OCI-LY7 (cell line): ENCODE data around the gene ABCD2. TPM values are rescaled to one million over a fixed set of nuclear protein-coding genes. Genes with fewer than 3 reads are reported as not detected.

Source experiments
- BruUV-seq: library from RNA; stranded (reverse); fragments of 400-500 nt; replicated peaks from 2 replicates; lab custom pipeline; 2021; lab: Mats Ljungman, UMichigan
- CTCF ChIA-PET: fragments of 300-600 bp; sonication (Branson Sonifier 250); formaldehyde crosslinking; loops from one replicate; lab custom pipeline; 2022; ENCODE audit warnings: antibody characterized with exemption; ENCODE audit not compliant: unreplicated experiment; lab: Charles Lee
- POLR2A ChIA-PET: fragments of 300-600 bp; sonication (Branson Sonifier 250); formaldehyde crosslinking; loops from one replicate; lab custom pipeline; 2022; ENCODE audit warnings: antibody characterized with exemption; lab: Charles Lee
- DNase-seq: peaks from one replicate; pipeline ENCODE4 v3.0.0-alpha.2; 2015; ENCODE audit warnings: low spot score
- H2AFZ ChIP-seq: fragments of 200-600 bp; sonication (generic), shearing (Covaris generic); 2 replicates; pipeline ENCODE4 v1.6.1; 2014; ENCODE audit warnings: mild to moderate bottlenecking, antibody characterized with exemption, low read length, moderate library complexity
- H3K27ac ChIP-seq: fragments of 200-600 bp; sonication (generic); 2 replicates; pipeline ENCODE4 v1.5.1; 2014; ENCODE audit warnings: mixed run types, low read depth, mild to moderate bottlenecking, moderate library complexity, low read length, inconsistent platforms; ENCODE audit not compliant: poor library complexity, severe bottlenecking
- H3K36me3 ChIP-seq: fragments of 200-600 bp; sonication (generic); 2 replicates; pipeline ENCODE4 v1.6.1; 2014; ENCODE audit warnings: mild to moderate bottlenecking, antibody characterized with exemption, low read length, moderate library complexity, mixed read lengths; ENCODE audit not compliant: insufficient read depth
- H3K4me1 ChIP-seq: fragments of 200-600 bp; sonication (generic); 2 replicates; pipeline ENCODE4 v1.5.1; 2014; ENCODE audit warnings: mild to moderate bottlenecking, low read length; ENCODE audit not compliant: insufficient read depth, poor library complexity, severe bottlenecking
- H3K4me2 ChIP-seq: fragments of 200-600 bp; sonication (generic); 2 replicates; pipeline ENCODE4 v1.6.1; 2014; ENCODE audit warnings: mild to moderate bottlenecking, low read length
- H3K4me3 ChIP-seq: fragments of 200-600 bp; sonication (generic); 2 replicates; pipeline ENCODE4 v1.5.1; 2014; ENCODE audit warnings: mild to moderate bottlenecking, low read depth, low read length; ENCODE audit not compliant: poor library complexity, severe bottlenecking
- H3K79me2 ChIP-seq: fragments of 200-600 bp; sonication (generic); 2 replicates; pipeline ENCODE4 v1.6.1; 2016; ENCODE audit warnings: low read depth, mild to moderate bottlenecking, low read length, moderate library complexity, mixed read lengths; ENCODE audit not compliant: insufficient read depth
- H3K9me2 ChIP-seq: fragments of 200-600 bp; sonication (generic); 2 replicates; pipeline ENCODE4 v1.6.1; 2016; ENCODE audit warnings: mild to moderate bottlenecking, low read length, mixed read lengths; ENCODE audit not compliant: insufficient read depth
- H3K9me3 ChIP-seq: fragments of 200-600 bp; sonication (generic); 2 replicates; pipeline ENCODE4 v1.6.1; 2014; ENCODE audit warnings: mild to moderate bottlenecking, mixed run types, low read length, mixed read lengths
- H4K20me1 ChIP-seq: fragments of 200-600 bp; sonication (generic); 2 replicates; pipeline ENCODE4 v1.6.1; 2014; ENCODE audit warnings: mild to moderate bottlenecking, antibody characterized with exemption, low read length, moderate library complexity, mixed read lengths; ENCODE audit not compliant: insufficient read depth
- CTCF ChIP-seq: fragments of 200-600 bp; sonication (generic); conservative IDR thresholded peaks from 2 replicates; pipeline ENCODE4 v1.5.1; 2014; ENCODE audit warnings: mild to moderate bottlenecking, antibody characterized with exemption, low read length, moderate library complexity, mixed read lengths
- EZH2phosphoT487 ChIP-seq: fragments of 200-600 bp; sonication (generic); IDR thresholded peaks from 2 replicates; pipeline ENCODE4 v1.6.1; 2018; ENCODE audit warnings: low read depth, borderline replicate concordance, mild to moderate bottlenecking, mixed run types, antibody characterized with exemption, low read length, moderate library complexity, mixed read lengths
- intact Hi-C: fragments of 100-400 bp; cut with micrococcal nuclease; formaldehyde crosslinking; loops from one replicate; pipeline ENCODE4 v1.10.0; 2022; ENCODE audit not compliant: unreplicated experiment
- total RNA-seq, 2 experiments: library from RNA; depleted of rRNA in 1 of 2; stranded (reverse); fragments of >200 nt in 1 of 2; shearing (Covaris generic) in 1 of 2; gene quantifications; 2 replicates each; pipeline ENCODE4 v1.2.3, GENCODE V29; 2014 to 2022

ABCD2 gene
- total RNA-seq, 2 experiments from 2014 or later = 1.5 to 2.4 TPM

DNA sequence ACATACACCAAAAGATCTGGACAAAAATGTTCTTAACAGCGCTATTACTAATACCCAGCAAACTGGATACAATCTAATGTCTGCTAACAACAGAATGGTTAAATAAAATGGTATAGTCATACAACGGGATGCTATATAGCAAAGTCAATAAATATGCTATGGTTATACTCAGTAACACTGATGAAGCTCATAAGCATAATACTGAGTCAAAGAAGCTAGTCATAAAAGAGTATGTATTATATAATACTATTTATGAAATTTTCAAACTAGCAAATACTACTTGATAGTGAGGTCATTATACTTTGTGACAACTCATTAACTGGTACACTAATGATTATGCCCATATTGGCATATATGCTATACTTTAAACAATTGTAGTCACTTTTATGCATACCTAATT is 7.4 kb downstream of the ABCD2 start:
- CTCF ChIA-PET = no interaction called here
- POLR2A ChIA-PET = interaction anchor here (0.5 to 1.0 kb wide), 4 partner anchors 8 to 1992 kb away, joined by 3 to 7 read pairs (median 4); no protein-coding TSS in a partner anchor
- H4K20me1 ChIP-seq = no peaks in the 10 kb centered on the region
- intact Hi-C loops = loop anchor here (10.0 kb wide), 1 partner anchor 613 kb away; the partner anchor contains the start of gene LRRK2
- no peak overlapping the region for H2AFZ ChIP-seq
- no peaks in the 10 kb centered on the region for H3K9me2 ChIP-seq
- H3K36me3 ChIP-seq = no peaks in the 10 kb centered on the region
- DNase-seq = no peak
- H3K79me2 ChIP-seq = peaks cover 12% of the 10 kb centered on the region; the same call in 1 of the 2 replicates
- H3K9me3 ChIP-seq = no peaks in the 10 kb centered on the region
- H3K4me3 ChIP-seq = no peak overlapping the region
- peaks cover 14% of the 10 kb centered on the region for H3K4me1 ChIP-seq
- H3K27ac ChIP-seq = no peak overlapping the region
- BruUV-seq = no TSS peak
- TF ChIP-seq CTCF (no peak), EZH2phosphoT487 (no peak)
- no peak overlapping the region for H3K4me2 ChIP-seq

DNA sequence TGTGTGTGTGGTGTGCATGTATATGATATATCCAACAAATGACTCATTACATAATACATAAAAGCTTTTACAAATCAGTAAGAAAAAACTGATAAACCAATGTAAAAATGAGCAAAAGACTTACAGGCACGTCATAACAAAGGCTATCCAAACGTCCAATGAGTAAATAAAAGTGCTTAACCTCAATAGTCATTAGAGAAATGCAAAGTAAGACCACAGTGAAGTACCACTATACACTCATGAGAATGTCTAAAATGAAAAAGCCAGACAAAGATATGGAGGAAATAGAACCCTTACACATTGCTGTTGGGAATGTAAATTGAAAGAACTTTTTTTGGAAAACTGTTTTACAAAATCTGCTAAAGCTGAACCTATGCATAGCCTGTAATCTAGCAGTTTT is 7.8 kb downstream of the ABCD2 start:
- H3K27ac ChIP-seq = no peak overlapping the region
- H3K4me3 ChIP-seq = no peak overlapping the region
- ChIA-PET CTCF (no interaction called here), POLR2A (interaction anchor here (1.0 kb wide), 1 partner anchor 15 kb away, joined by 3 read pairs; no protein-coding TSS in a partner anchor)
- no peaks in the 10 kb centered on the region for H4K20me1 ChIP-seq
- no peak overlapping the region for H2AFZ ChIP-seq
- TF ChIP-seq EZH2phosphoT487 = no peak
- TF ChIP-seq CTCF = no peak
- H3K4me2 ChIP-seq = no peak overlapping the region
- H3K79me2 ChIP-seq = peaks cover 8% of the 10 kb centered on the region; the same call in 1 of the 2 replicates
- H3K4me1 ChIP-seq = peaks cover 14% of the 10 kb centered on the region
- no peaks in the 10 kb centered on the region for H3K36me3 ChIP-seq
- intact Hi-C loops = loop anchor here (10.0 kb wide), 1 partner anchor 613 kb away; the partner anchor contains the start of gene LRRK2
- DNase-seq = no peak
- H3K9me2 ChIP-seq = no peaks in the 10 kb centered on the region
- BruUV-seq = no TSS peak
- no peaks in the 10 kb centered on the region for H3K9me3 ChIP-seq

DNA sequence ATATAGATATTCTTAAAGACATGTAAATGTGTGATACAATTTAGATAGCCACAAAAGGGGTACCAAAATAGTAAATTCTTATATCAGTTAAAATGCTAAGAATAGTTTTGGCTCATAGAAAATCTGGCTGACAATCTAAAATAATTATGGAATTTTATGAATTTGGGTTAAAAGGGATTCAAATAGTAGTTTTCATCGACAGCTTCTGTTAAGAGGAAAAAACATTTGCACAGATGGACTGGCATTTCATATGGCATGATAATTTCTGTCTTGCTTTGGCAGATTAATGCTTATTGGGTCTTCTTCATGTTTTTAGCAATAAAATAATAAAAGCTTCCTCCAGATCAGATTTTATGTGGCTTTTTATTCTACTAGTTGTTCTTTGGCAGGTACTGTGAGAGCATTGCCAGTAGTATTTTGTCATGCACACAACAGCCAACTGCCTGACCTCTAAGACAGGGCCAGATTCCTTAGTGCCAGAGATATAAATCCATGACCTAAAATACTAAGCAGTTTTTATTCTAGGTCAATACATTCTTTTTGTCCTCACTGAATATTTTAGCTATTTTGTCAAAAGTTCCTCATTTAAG is 9.1 kb downstream of the ABCD2 start:
- H3K79me2 ChIP-seq = 0 out of 2 replicates have a peak, but pooled peaks cover 7% of the 10 kb centered on the region
- no peak overlapping the region for H2AFZ ChIP-seq
- POLR2A ChIA-PET = interaction anchor here (0.9 to 1.2 kb wide), 3 partner anchors 9 to 29 kb away, joined by 3 to 7 read pairs (median 5); partner anchors contain the start of gene ABCD2
- CTCF ChIA-PET = no interaction called here
- BruUV-seq = no TSS peak
- H3K27ac ChIP-seq = no peak overlapping the region
- DNase-seq = no peak
- H3K4me2 ChIP-seq = no peak overlapping the region
- peaks cover 1% of the 10 kb centered on the region for H3K4me1 ChIP-seq
- no peak overlapping the region for H3K4me3 ChIP-seq
- TF ChIP-seq EZH2phosphoT487 (no peak), CTCF (no peak)
- intact Hi-C loops = loop anchor here (10.0 kb wide), 1 partner anchor 614 kb away; the partner anchor contains the start of gene LRRK2
- H3K9me2 ChIP-seq = no peaks in the 10 kb centered on the region
- no peaks in the 10 kb centered on the region for H3K9me3 ChIP-seq
- H3K36me3 ChIP-seq = no peaks in the 10 kb centered on the region
- H4K20me1 ChIP-seq = no peaks in the 10 kb centered on the region
